Endothelial cell of umbilical vein (primary cell): Measurements from ENCODE around the gene OLIG1.

Experiments
- EZH2 ChIP-seq: IDR thresholded peaks from 2 replicates; pipeline ENCODE4 v1.6.1; 2012; ENCODE audit warnings: borderline replicate concordance, low read depth, mild to moderate bottlenecking, moderate library complexity, low read length, inconsistent platforms; ENCODE audit not compliant: severe bottlenecking
- FOS ChIP-seq: IDR thresholded peaks from 2 replicates; pipeline ENCODE4 v1.6.1; 2011; ENCODE audit warnings: mild to moderate bottlenecking, low read length, moderate library complexity, borderline replicate concordance; ENCODE audit not compliant: insufficient read depth
- GATA2 ChIP-seq: IDR thresholded peaks from 2 replicates; pipeline ENCODE4 v1.7.0; 2011; ENCODE audit warnings: low read depth, mild to moderate bottlenecking, moderate library complexity, mixed read lengths, low read length; ENCODE audit not compliant: insufficient read length, insufficient read depth
- JUN ChIP-seq: IDR thresholded peaks from 2 replicates; pipeline ENCODE4 v1.6.1; 2011; ENCODE audit warnings: borderline replicate concordance, low read depth; ENCODE audit not compliant: insufficient read length, insufficient read depth
- MYC ChIP-seq: IDR thresholded peaks from one replicate; pipeline ENCODE4 v1.6.1; 2011; ENCODE audit warnings: mild to moderate bottlenecking, low read depth, low read length
- POLR2A ChIP-seq: IDR thresholded peaks from 2 replicates; pipeline ENCODE4 v1.6.1; 2012; ENCODE audit warnings: low read depth, mild to moderate bottlenecking, control low read depth, low read length
- POLR2AphosphoS5 ChIP-seq: IDR thresholded peaks from 2 replicates; pipeline ENCODE4 v1.6.1; 2012; ENCODE audit warnings: low read depth, mild to moderate bottlenecking, control low read depth, low read length, moderate library complexity; ENCODE audit not compliant: insufficient read depth
- TF ChIP-seq, protein P1 (sequence below), 2 donors: IDR thresholded peaks; 1 replicate in 1 of 2; 2 replicates in 1 of 2; pipeline ENCODE4 v1.5.1; 2011; ENCODE audit warnings: low read length in 2 of 2, mild to moderate bottlenecking in 2 of 2, moderate library complexity in 2 of 2, control low read depth in 1 of 2, inconsistent platforms in 1 of 2, low read depth in 1 of 2; ENCODE audit not compliant: insufficient read depth in 1 of 2; ENCODE audit errors: extremely low read depth in 1 of 2
- TF ChIP-seq, protein P2 (sequence below): IDR thresholded peaks from 2 replicates; pipeline ENCODE4 v1.6.1; 2011; ENCODE audit not compliant: insufficient read depth, insufficient read length

DNA sequence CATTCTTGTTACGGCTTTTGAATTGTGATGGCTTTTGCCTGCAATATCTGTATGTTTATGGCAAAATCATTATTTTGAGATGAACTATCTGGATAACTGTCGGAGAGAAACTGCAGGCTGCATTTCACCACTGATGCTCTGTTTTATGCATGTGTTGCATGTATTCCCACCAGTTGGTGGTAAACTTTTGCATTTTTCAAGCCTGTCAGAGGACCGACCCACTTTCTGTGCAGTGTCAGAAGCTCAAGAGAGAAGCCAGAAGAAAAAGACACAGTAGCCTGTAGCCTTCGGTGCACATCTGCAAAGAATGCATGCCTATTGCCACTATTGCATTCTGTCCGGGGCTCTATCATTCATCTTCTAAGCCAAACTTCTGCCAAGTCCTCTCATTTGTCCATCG lies 41.6 kb downstream of the OLIG1 start:
- TF ChIP-seq, protein P1, sequence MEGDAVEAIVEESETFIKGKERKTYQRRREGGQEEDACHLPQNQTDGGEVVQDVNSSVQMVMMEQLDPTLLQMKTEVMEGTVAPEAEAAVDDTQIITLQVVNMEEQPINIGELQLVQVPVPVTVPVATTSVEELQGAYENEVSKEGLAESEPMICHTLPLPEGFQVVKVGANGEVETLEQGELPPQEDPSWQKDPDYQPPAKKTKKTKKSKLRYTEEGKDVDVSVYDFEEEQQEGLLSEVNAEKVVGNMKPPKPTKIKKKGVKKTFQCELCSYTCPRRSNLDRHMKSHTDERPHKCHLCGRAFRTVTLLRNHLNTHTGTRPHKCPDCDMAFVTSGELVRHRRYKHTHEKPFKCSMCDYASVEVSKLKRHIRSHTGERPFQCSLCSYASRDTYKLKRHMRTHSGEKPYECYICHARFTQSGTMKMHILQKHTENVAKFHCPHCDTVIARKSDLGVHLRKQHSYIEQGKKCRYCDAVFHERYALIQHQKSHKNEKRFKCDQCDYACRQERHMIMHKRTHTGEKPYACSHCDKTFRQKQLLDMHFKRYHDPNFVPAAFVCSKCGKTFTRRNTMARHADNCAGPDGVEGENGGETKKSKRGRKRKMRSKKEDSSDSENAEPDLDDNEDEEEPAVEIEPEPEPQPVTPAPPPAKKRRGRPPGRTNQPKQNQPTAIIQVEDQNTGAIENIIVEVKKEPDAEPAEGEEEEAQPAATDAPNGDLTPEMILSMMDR (IDR thresholded peaks at IDR 0.05; ENCODE audit: extremely low read depth in 1 of 2, insufficient read depth in 1 of 2, low read depth in 1 of 2, low read length in 2 of 2) = no peak
- no peak for TF ChIP-seq GATA2
- TF ChIP-seq POLR2AphosphoS5 = no peak
- TF ChIP-seq POLR2A = no peak
- no peak for TF ChIP-seq EZH2
- TF ChIP-seq, protein P2, sequence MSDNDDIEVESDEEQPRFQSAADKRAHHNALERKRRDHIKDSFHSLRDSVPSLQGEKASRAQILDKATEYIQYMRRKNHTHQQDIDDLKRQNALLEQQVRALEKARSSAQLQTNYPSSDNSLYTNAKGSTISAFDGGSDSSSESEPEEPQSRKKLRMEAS = no peak
- no peak for TF ChIP-seq MYC
- no peak for TF ChIP-seq JUN
- TF ChIP-seq FOS = no peak
